Retinal pigment epithelial cell (primary cell): ENCODE data around the gene RBM22.

Experiments
- DNase-seq: peaks from one replicate; pipeline ENCODE4 v3.0.0-alpha.2; 2010; ENCODE audit warnings: low read depth
- H3K4me3 ChIP-seq: 2 replicates; pipeline ENCODE4 v1.5.1; 2011; ENCODE audit warnings: mild to moderate bottlenecking, low read length, control low read depth, moderate library complexity
- CTCF ChIP-seq: conservative IDR thresholded peaks from 2 replicates; pipeline ENCODE4 v1.5.1; 2011; ENCODE audit warnings: low read depth, low read length, control low read depth, inconsistent platforms

RBM22 gene

GRCh38 chr5:150651924-150652671 is 48.8 kb downstream of the RBM22 start:
- DNase-seq: no peak
- no peak overlapping the region for H3K4me3 ChIP-seq
- TF ChIP-seq CTCF: no peak

GRCh38 chr5:150651382-150651781 is 49.5 kb downstream of the RBM22 start:
- DNase-seq: no peak
- no peak overlapping the region for H3K4me3 ChIP-seq
- no peak for TF ChIP-seq CTCF

- no peak overlapping the region for H3K4me3 ChIP-seq
- no peak for DNase-seq
- no peak for TF ChIP-seq CTCF
These were observed 50.5 kb downstream of the RBM22 start for GRCh38 chr5:150650021-150651006.

GRCh38 chr5:150649108-150650020 is 51.5 kb downstream of the RBM22 start:
- H3K4me3 ChIP-seq: no peak overlapping the region
- no peak for TF ChIP-seq CTCF
- DNase-seq: no peak

- no peak for DNase-seq
- no peak for TF ChIP-seq CTCF
- H3K4me3 ChIP-seq: no peak overlapping the region
These were observed 52.4 kb downstream of the RBM22 start for GRCh38 chr5:150648294-150649107.
